Measurements from ENCODE around the gene PRCD. TPM values are rescaled to one million over a fixed set of nuclear protein-coding genes. Genes with fewer than 3 reads are reported as not detected.
"Not testable (repeated sequence)": the region's sequence is repeated elsewhere in the genome, so short reads cannot be mapped to it uniquely, and the experiment has no call there.

The PRCD gene
- total RNA-seq, 1 donor from 2014 or later: not detected

DNA sequence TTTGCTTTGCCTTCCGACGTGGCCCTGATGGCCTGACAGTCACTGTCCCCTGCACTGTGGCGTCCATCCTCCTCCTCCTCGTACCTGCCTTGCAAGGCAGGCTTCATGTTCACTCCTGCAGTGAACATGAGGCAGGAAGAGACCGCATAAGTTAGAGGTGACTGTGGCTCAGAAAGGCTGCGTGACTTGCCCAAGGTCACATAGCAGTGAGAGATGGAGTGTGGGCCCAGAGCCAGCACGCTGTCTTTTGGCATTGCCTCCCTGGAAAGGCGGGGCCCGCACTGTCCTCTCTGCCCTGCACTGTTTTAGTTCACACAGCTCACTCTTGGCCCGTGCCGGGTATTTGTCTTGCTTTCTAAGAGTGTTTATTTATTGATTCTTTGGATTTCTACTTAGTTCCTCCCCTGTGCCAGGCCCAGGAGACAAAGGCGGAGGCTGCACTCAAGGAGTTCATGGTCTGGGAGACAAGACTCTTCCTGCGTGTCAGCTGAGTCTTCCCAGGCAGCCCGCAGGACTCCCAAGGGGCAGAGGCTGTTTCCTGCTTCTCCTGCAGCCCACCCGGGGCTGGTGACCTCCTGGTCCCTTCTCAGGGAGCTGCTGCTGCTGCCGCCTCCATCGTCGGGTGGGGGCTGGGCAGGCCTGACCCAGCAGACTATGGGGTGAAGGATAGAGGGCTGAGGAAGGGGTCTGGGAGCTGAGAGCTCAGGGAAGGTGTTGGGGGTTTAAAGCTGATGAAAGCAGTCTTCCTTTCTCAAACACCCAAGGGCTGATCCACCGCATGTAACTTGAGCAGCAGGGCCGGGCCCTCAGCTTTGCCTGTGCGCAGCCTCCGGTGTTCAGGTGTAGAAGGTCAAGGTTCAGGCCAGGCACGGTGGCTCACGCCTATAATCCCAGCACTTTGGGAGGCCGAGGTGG lies 15.0 kb upstream of the PRCD start:
- Mint-ChIP-seq H3K27me3 (ENCODE audit: insufficient read depth) (peaks cover 6% of the 10 kb centered on the region), H3K27ac (no peak overlapping the region), H3K4me3 (no peak overlapping the region), H3K4me1 (ENCODE audit: low read depth) (peaks cover 21% of the 10 kb centered on the region), H3K9me3 (no peaks in the 10 kb centered on the region), H3K36me3 (ENCODE audit: low read depth) (no peaks in the 10 kb centered on the region)
- DNase-seq (ENCODE audit: low spot score): no peak
- intact Hi-C loops (cut with micrococcal nuclease): loop anchor here (5.0 kb wide), 1 partner anchor 147 kb away; no protein-coding TSS in a partner anchor

DNA sequence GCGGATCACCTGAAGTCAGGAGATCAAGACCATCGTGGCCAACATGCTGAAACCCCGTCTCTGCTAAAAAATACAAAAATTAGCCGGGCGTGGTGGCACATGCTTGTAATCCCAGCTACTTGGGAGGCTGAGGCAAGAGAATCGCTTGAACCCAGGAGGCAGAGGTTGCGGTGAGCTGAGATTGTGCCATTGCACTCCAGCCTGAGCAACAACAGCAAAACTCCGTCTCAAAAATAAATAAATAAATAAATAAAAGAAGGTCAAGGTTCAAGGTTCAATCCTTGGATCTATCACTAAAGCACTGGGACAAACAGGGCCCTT lies 14.4 kb upstream of the PRCD start:
- H3K27ac Mint-ChIP-seq; H3K36me3 Mint-ChIP-seq (ENCODE audit: low read depth); H3K27me3 Mint-ChIP-seq (ENCODE audit: insufficient read depth); H3K4me3 Mint-ChIP-seq; H3K9me3 Mint-ChIP-seq; intact Hi-C loops (cut with micrococcal nuclease); DNase-seq (ENCODE audit: low spot score): not testable (repeated sequence)
- H3K4me1 Mint-ChIP-seq (ENCODE audit: low read depth): peaks cover 15% of the 10 kb centered on the region

GRCh38 chr17:76527016-76527415 lies 12.8 kb upstream of the PRCD start:
- DNase-seq (ENCODE audit: low spot score); H3K36me3 Mint-ChIP-seq (ENCODE audit: low read depth); H3K27ac Mint-ChIP-seq; H3K9me3 Mint-ChIP-seq; intact Hi-C loops (cut with micrococcal nuclease); H3K4me3 Mint-ChIP-seq; H3K27me3 Mint-ChIP-seq (ENCODE audit: insufficient read depth): not testable (repeated sequence)
- H3K4me1 Mint-ChIP-seq (ENCODE audit: low read depth): peaks cover 10% of the 10 kb centered on the region

DNA sequence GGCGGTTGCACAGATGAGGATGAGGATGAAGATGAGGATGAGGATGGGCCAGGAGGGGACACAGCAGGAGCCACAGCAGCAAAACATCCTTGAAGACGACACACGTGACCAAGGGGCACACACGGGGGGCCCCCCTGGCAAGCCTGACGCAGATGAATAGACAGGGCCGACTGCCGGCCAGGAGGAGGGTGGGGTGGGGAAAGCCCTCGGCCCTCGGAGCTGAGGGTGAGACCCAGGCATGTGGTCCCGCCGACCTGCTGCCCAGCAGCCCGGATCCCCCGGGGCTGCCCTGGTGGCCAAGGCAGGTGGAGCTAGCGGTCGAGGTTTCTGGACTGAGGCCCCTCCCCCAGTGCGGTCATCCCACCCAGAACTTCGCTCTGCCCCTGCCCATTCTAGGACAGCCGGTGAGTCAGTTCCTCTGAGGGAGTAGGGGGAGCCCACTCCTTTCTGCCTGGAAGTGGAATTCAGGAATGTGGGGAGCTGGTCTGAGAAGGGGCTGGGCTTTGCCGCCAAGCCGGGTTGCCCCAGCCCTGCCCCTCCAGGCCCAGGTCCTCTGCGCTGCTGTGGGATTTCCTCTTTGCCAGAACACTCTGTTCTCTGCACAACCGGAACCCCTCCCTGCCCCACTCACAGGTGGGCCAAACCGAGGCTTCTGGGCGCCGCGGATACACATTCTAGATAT lies 12.3 kb upstream of the PRCD start:
- Mint-ChIP-seq H3K27me3 (ENCODE audit: insufficient read depth) (peaks cover 4% of the 10 kb centered on the region), H3K9me3 (no peaks in the 10 kb centered on the region), H3K36me3 (ENCODE audit: low read depth) (no peaks in the 10 kb centered on the region), H3K4me1 (ENCODE audit: low read depth) (peaks cover 10% of the 10 kb centered on the region), H3K27ac (no peak overlapping the region), H3K4me3 (no peak overlapping the region)
- intact Hi-C loops (cut with micrococcal nuclease): no loop called here
- DNase-seq (ENCODE audit: low spot score): no peak

DNA sequence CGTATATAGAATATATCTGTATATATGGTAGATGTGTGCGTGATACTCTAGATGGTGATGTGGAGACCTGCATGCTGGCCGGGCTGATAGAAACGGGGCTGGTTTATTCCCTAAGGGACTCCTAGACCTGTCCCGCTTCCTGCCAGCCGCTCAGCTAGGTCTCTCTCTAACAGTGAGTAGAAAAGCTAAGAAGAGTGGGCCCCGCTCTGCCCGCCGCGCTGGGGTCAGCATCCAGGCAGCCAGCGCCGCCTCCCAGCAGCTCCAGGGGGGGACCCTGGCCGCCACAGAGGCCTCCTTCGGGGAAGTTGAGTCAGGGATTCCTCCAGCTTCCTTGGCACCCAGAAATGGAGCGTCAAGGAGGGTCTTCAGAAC lies 11.7 kb upstream of the PRCD start:
- no peak for DNase-seq (ENCODE audit: low spot score)
- peaks cover 4% of the 10 kb centered on the region for H3K27me3 Mint-ChIP-seq (ENCODE audit: insufficient read depth)
- no peak overlapping the region for H3K27ac Mint-ChIP-seq
- intact Hi-C loops (cut with micrococcal nuclease): no loop called here
- H3K36me3 Mint-ChIP-seq (ENCODE audit: low read depth): no peaks in the 10 kb centered on the region
- no peak overlapping the region for H3K4me3 Mint-ChIP-seq
- peaks cover 7% of the 10 kb centered on the region for H3K4me1 Mint-ChIP-seq (ENCODE audit: low read depth)
- H3K9me3 Mint-ChIP-seq: no peaks in the 10 kb centered on the region

DNA sequence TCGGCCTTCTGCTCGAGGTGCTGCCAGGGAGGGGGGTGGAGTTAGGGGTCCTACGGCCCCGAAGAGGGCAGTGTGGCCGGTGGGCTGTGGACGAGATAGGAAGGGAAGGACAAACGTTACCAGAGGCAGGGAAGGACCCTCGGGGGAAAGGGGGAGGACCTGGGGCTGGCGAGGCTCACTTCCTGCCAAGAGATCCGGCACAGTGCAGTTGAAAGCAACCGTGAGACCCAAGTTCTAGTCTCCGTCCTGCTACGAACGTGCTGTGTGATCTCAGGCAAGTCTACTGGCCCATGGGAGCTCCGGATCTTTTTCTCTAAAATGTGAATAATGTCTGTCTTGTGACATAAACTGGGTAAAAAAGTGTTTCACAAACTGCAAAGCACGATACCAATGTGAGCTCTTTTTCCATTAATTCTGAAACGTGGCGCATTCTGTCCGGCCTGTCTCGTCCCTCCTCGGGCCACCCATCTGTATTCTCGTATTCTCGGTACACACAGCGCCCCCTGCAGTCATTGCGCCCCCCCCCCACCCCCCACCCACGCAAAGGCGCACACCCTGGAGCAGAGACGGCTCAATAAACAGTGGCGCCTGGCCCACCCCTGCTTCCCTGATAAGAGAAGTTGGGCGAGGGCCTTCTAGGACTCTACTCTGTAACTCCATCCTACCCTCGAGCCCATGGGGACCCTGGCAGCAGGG lies 11.2 kb upstream of the PRCD start:
- Mint-ChIP-seq H3K4me3 (no peak overlapping the region), H3K9me3 (no peaks in the 10 kb centered on the region), H3K27me3 (ENCODE audit: insufficient read depth) (peaks cover 4% of the 10 kb centered on the region), H3K36me3 (ENCODE audit: low read depth) (no peaks in the 10 kb centered on the region), H3K27ac (no peak overlapping the region), H3K4me1 (ENCODE audit: low read depth) (peaks cover 2% of the 10 kb centered on the region)
- no peak for DNase-seq (ENCODE audit: low spot score)
- intact Hi-C loops (cut with micrococcal nuclease): no loop called here

GRCh38 chr17:76529224-76530094 lies 10.4 kb upstream of the PRCD start:
- Mint-ChIP-seq H3K27ac (no peak overlapping the region), H3K9me3 (no peaks in the 10 kb centered on the region), H3K4me1 (ENCODE audit: low read depth) (no peaks in the 10 kb centered on the region), H3K4me3 (no peak overlapping the region), H3K27me3 (ENCODE audit: insufficient read depth) (peaks cover 10% of the 10 kb centered on the region), H3K36me3 (ENCODE audit: low read depth) (no peaks in the 10 kb centered on the region)
- intact Hi-C loops (cut with micrococcal nuclease): no loop called here
- DNase-seq (ENCODE audit: low spot score): no peak

- H3K36me3 Mint-ChIP-seq (ENCODE audit: low read depth): no peaks in the 10 kb centered on the region
- no peak for DNase-seq (ENCODE audit: low spot score)
- H3K4me1 Mint-ChIP-seq (ENCODE audit: low read depth): no peaks in the 10 kb centered on the region
- intact Hi-C loops (cut with micrococcal nuclease): no loop called here
- no peak overlapping the region for H3K4me3 Mint-ChIP-seq
- H3K27me3 Mint-ChIP-seq (ENCODE audit: insufficient read depth): peaks cover 12% of the 10 kb centered on the region
- no peaks in the 10 kb centered on the region for H3K9me3 Mint-ChIP-seq
- no peak overlapping the region for H3K27ac Mint-ChIP-seq
Measured at GRCh38 chr17:76530095-76530723, 9.6 kb upstream of the PRCD start.

- Mint-ChIP-seq H3K27me3 (ENCODE audit: insufficient read depth) (peaks cover 19% of the 10 kb centered on the region), H3K36me3 (ENCODE audit: low read depth) (no peaks in the 10 kb centered on the region), H3K9me3 (no peaks in the 10 kb centered on the region), H3K4me1 (ENCODE audit: low read depth) (no peaks in the 10 kb centered on the region), H3K4me3 (no peak overlapping the region), H3K27ac (no peak overlapping the region)
- intact Hi-C loops (cut with micrococcal nuclease): no loop called here
- no peak for DNase-seq (ENCODE audit: low spot score)
Measured at GRCh38 chr17:76530811-76531485, 8.9 kb upstream of the PRCD start.

DNA sequence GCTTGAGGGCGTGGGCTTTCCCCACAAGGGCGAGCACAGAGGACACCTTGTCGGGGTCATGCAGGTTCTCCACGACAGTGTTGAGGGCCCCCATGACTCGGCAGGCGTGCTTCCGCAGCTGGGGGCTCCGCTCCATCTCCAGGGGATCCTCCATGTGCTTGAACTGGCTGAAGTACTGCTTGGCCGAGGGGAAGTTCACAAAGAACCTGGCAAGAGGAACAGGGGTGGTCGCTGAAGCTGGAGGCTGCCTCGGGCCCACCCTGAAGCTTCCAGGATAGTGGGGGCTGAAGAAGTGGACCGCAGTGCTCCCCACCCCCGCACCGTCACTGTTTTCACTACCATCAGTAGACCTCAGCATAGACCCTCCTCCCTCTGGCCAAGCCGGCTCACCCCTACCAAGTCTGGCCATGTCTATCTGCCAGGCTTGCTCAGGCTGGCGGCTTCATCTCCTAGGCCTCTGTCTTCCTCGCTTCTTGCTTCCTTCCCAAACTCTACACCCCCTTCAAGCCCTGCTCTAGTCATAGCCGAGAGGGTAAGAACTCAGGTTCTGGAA lies 8.3 kb upstream of the PRCD start:
- H3K4me3 Mint-ChIP-seq: no peak overlapping the region
- intact Hi-C loops (cut with micrococcal nuclease): no loop called here
- no peak overlapping the region for H3K27ac Mint-ChIP-seq
- H3K9me3 Mint-ChIP-seq: no peaks in the 10 kb centered on the region
- no peak for DNase-seq (ENCODE audit: low spot score)
- no peaks in the 10 kb centered on the region for H3K36me3 Mint-ChIP-seq (ENCODE audit: low read depth)
- peaks cover 24% of the 10 kb centered on the region for H3K27me3 Mint-ChIP-seq (ENCODE audit: insufficient read depth)
- H3K4me1 Mint-ChIP-seq (ENCODE audit: low read depth): no peaks in the 10 kb centered on the region

- intact Hi-C loops (cut with micrococcal nuclease): no loop called here
Measured at GRCh38 chr17:76532072-76532651, 7.7 kb upstream of the PRCD start.

More at GRCh38 chr17:76532072-76532651, 7.7 kb upstream of the PRCD start:
- Mint-ChIP-seq H3K4me1 (ENCODE audit: low read depth) (no peaks in the 10 kb centered on the region), H3K4me3 (no peak overlapping the region), H3K27me3 (ENCODE audit: insufficient read depth) (peaks cover 28% of the 10 kb centered on the region), H3K9me3 (no peaks in the 10 kb centered on the region), H3K36me3 (ENCODE audit: low read depth) (no peaks in the 10 kb centered on the region), H3K27ac (no peak overlapping the region)
- DNase-seq (ENCODE audit: low spot score): no peak

Measured in activated T-helper 1 cell treated with anti-CD3 and anti-CD28 coated beads, Interleukin-12 subunit alpha, Interleukin-12 subunit beta, Interleukin-2, Interleukin-4 antibody, amounts not matched to agents 30 ng/mL and 10 ng/mL and 1 ng/mL, durations not matched to agents 14 hours and 24 hours and 36 hours (primary cell).